Colonic mucosa (tissue), 4 donors: ENCODE results near the gene BCAS3. TPM values are rescaled to one million over a fixed set of nuclear protein-coding genes. Genes with fewer than 3 reads are reported as not detected.
"Not testable (repeated sequence)": the region's sequence is repeated elsewhere in the genome, so short reads cannot be mapped to it uniquely, and the experiment has no call there.

ENCODE experiments used
- DNase-seq: peaks from one replicate; pipeline ENCODE4 v3.0.0-alpha.2; 2020
- H3K27ac ChIP-seq: fragments of 200-600 bp; one replicate; pipeline ENCODE4 v1.8.0; 2021
- H3K27me3 ChIP-seq: fragments of 200-600 bp; one replicate; pipeline ENCODE4 v1.8.0; 2021
- H3K36me3 ChIP-seq: fragments of 200-600 bp; one replicate; pipeline ENCODE4 v1.8.0; 2021
- H3K4me1 ChIP-seq: fragments of 200-600 bp; one replicate; pipeline ENCODE4 v1.8.0; 2021; ENCODE audit warnings: mild to moderate bottlenecking
- H3K4me3 ChIP-seq: fragments of 200-600 bp; one replicate; pipeline ENCODE4 v1.8.0; 2021
- H3K9ac ChIP-seq, 2 donors: one replicate each; pipeline ENCODE4 v1.7.0; 2013; ENCODE audit warnings: control low read depth in 2 of 2, low read depth in 2 of 2, low read length in 2 of 2
- H3K9me3 ChIP-seq: fragments of 200-600 bp; one replicate; pipeline ENCODE4 v1.8.0; 2021
- CTCF ChIP-seq: fragments of 200-600 bp; IDR thresholded peaks from one replicate; pipeline ENCODE4 v1.8.0; 2022; ENCODE audit warnings: antibody characterized with exemption, mild to moderate bottlenecking
- intact Hi-C: fragments of 100-400 bp; cut with DNase I; formaldehyde crosslinking; loops from one replicate; pipeline ENCODE4 v1.14.1; 2022
- total RNA-seq, 2 donors: library from RNA; stranded (reverse); fragmentation: NEBNext Ultra II Directional in 1 of 2; extraction: Animal tissue kit (Norgen Biotek cat#: 25700) in 1 of 2; gene quantifications; one replicate each; pipeline ENCODE4 v1.2.1, GENCODE V29; 2021
- donor health status: healthy.
- donor health status: DM: no; HTN: no; CAD: no.
- donor health status: DM: no; HTN: no; CAD: no.

Gene BCAS3
- total RNA-seq, 2 donors from 2014 or later: 11.0 to 17.8 TPM

GRCh38 chr17:61423967-61424649 lies 746.5 kb downstream of the BCAS3 start:
- no peaks in the 10 kb centered on the region for H3K36me3 ChIP-seq
- intact Hi-C loops: no loop called here
- no peaks in the 10 kb centered on the region for H3K9me3 ChIP-seq
- no peak overlapping the region for H3K4me3 ChIP-seq
- H3K27me3 ChIP-seq: no peaks in the 10 kb centered on the region
- H3K27ac ChIP-seq: no peak overlapping the region
- H3K4me1 ChIP-seq: no peaks in the 10 kb centered on the region
- no peak for DNase-seq
- no peak overlapping the region for H3K9ac ChIP-seq
- TF ChIP-seq CTCF: no peak

GRCh38 chr17:61425682-61426481 lies 748.2 kb downstream of the BCAS3 start:
- TF ChIP-seq CTCF: no peak
- DNase-seq: no peak
- no peaks in the 10 kb centered on the region for H3K4me1 ChIP-seq
- intact Hi-C loops: no loop called here
- no peaks in the 10 kb centered on the region for H3K36me3 ChIP-seq
- H3K4me3 ChIP-seq: no peak overlapping the region
- H3K9ac ChIP-seq: no peak overlapping the region
- H3K27me3 ChIP-seq: no peaks in the 10 kb centered on the region
- no peak overlapping the region for H3K27ac ChIP-seq
- no peaks in the 10 kb centered on the region for H3K9me3 ChIP-seq

- Histone ChIP-seq H3K9me3 (no peaks in the 10 kb centered on the region), H3K27ac (no peak overlapping the region), H3K4me3 (no peak overlapping the region), H3K27me3 (no peaks in the 10 kb centered on the region), H3K9ac (no peak overlapping the region), H3K4me1 (no peaks in the 10 kb centered on the region), H3K36me3 (no peaks in the 10 kb centered on the region)
- no peak for DNase-seq
- intact Hi-C loops: no loop called here
- TF ChIP-seq CTCF: no peak
These were observed 749.0 kb downstream of the BCAS3 start for GRCh38 chr17:61426482-61427304.

- no peak for DNase-seq
- Histone ChIP-seq H3K9ac (no peak overlapping the region), H3K27ac (no peak overlapping the region), H3K4me3 (no peak overlapping the region), H3K9me3 (no peaks in the 10 kb centered on the region), H3K36me3 (no peaks in the 10 kb centered on the region), H3K4me1 (no peaks in the 10 kb centered on the region), H3K27me3 (no peaks in the 10 kb centered on the region)
- intact Hi-C loops: no loop called here
- no peak for TF ChIP-seq CTCF
These were observed 749.9 kb downstream of the BCAS3 start for GRCh38 chr17:61427567-61427966.

- Histone ChIP-seq H3K4me1 (no peaks in the 10 kb centered on the region), H3K9me3 (no peaks in the 10 kb centered on the region), H3K4me3 (no peak overlapping the region), H3K27ac (no peak overlapping the region), H3K27me3 (no peaks in the 10 kb centered on the region), H3K9ac (no peak overlapping the region), H3K36me3 (no peaks in the 10 kb centered on the region)
- no peak for DNase-seq
- no peak for TF ChIP-seq CTCF
- intact Hi-C loops: no loop called here
These were observed 751.6 kb downstream of the BCAS3 start for GRCh38 chr17:61429274-61429673.

- intact Hi-C loops, H3K4me3 ChIP-seq, H3K9ac ChIP-seq, H3K36me3 ChIP-seq, H3K4me1 ChIP-seq, DNase-seq, H3K27me3 ChIP-seq, H3K9me3 ChIP-seq, H3K27ac ChIP-seq: not testable (repeated sequence)
These were observed 752.2 kb downstream of the BCAS3 start for GRCh38 chr17:61429831-61430230.
